Duodenal mucosa (tissue), 2 donors: ENCODE data around the gene CTNNA2.

Experiments used
- H3K27ac ChIP-seq: one replicate; pipeline ENCODE4 v1.7.0; 2013; ENCODE audit warnings: low read depth, low read length
- H3K27me3 ChIP-seq, 2 donors: one replicate each; pipeline ENCODE4 v1.7.0; 2013; ENCODE audit warnings: low read length in 2 of 2, control low read depth in 1 of 2; ENCODE audit not compliant: insufficient read depth in 2 of 2, control insufficient read depth in 1 of 2
- H3K36me3 ChIP-seq, 2 donors: one replicate each; pipeline ENCODE4 v1.7.0; 2013; ENCODE audit warnings: low read length in 2 of 2, control low read depth in 1 of 2; ENCODE audit not compliant: insufficient read depth in 2 of 2, control insufficient read depth in 1 of 2
- H3K4me1 ChIP-seq, 2 donors: one replicate each; pipeline ENCODE4 v1.7.0; 2013; ENCODE audit warnings: low read length in 2 of 2, control low read depth in 1 of 2; ENCODE audit not compliant: insufficient read depth in 2 of 2, control insufficient read depth in 1 of 2
- H3K4me3 ChIP-seq, 2 donors: one replicate each; pipeline ENCODE4 v1.7.0; 2013; ENCODE audit warnings: low read length in 2 of 2, low read depth in 1 of 2
- H3K9ac ChIP-seq, 2 donors: one replicate each; pipeline ENCODE4 v1.7.0; 2013; ENCODE audit warnings: low read length in 2 of 2, low read depth in 1 of 2
- H3K9me3 ChIP-seq, 2 donors: one replicate each; pipeline ENCODE4 v1.7.0; 2013; ENCODE audit warnings: low read length in 2 of 2, control low read depth in 1 of 2; ENCODE audit not compliant: control insufficient read depth in 1 of 2

The CTNNA2 gene

GRCh38 chr2:79611448-79612016 is 98.7 kb downstream of the CTNNA2 start:
- H3K4me1 ChIP-seq: no peaks in the 10 kb centered on the region
- H3K4me3 ChIP-seq: no peak overlapping the region
- H3K9ac ChIP-seq: no peak overlapping the region
- H3K36me3 ChIP-seq: no peaks in the 10 kb centered on the region
- H3K27me3 ChIP-seq: no peaks in the 10 kb centered on the region
- H3K27ac ChIP-seq: no peak overlapping the region
- no peaks in the 10 kb centered on the region for H3K9me3 ChIP-seq

GRCh38 chr2:79612999-79613398 is 100.1 kb downstream of the CTNNA2 start:
- Histone ChIP-seq H3K4me1 (no peaks in the 10 kb centered on the region), H3K4me3 (no peak overlapping the region), H3K9me3 (no peaks in the 10 kb centered on the region), H3K36me3 (no peaks in the 10 kb centered on the region), H3K27ac (no peak overlapping the region), H3K9ac (no peak overlapping the region), H3K27me3 (no peaks in the 10 kb centered on the region)

GRCh38 chr2:79619442-79619841 is 106.6 kb downstream of the CTNNA2 start:
- H3K36me3 ChIP-seq: no peaks in the 10 kb centered on the region
- H3K4me1 ChIP-seq: no peaks in the 10 kb centered on the region
- no peaks in the 10 kb centered on the region for H3K27me3 ChIP-seq
- H3K9me3 ChIP-seq: no peaks in the 10 kb centered on the region
- H3K4me3 ChIP-seq: no peak overlapping the region
- H3K27ac ChIP-seq: no peak overlapping the region
- no peak overlapping the region for H3K9ac ChIP-seq

GRCh38 chr2:79619976-79620375 is 107.1 kb downstream of the CTNNA2 start:
- Histone ChIP-seq H3K9ac (no peak overlapping the region), H3K4me3 (no peak overlapping the region)

GRCh38 chr2:79620679-79621078 is 107.8 kb downstream of the CTNNA2 start:
- H3K36me3 ChIP-seq: no peaks in the 10 kb centered on the region
- no peaks in the 10 kb centered on the region for H3K9me3 ChIP-seq
- H3K27me3 ChIP-seq: no peaks in the 10 kb centered on the region
- H3K4me1 ChIP-seq: no peaks in the 10 kb centered on the region
- no peak overlapping the region for H3K27ac ChIP-seq
- H3K9ac ChIP-seq: no peak overlapping the region
- no peak overlapping the region for H3K4me3 ChIP-seq

More at GRCh38 chr2:79619976-79620375, 107.1 kb downstream of the CTNNA2 start:
- Histone ChIP-seq H3K27me3 (no peaks in the 10 kb centered on the region), H3K27ac (no peak overlapping the region), H3K36me3 (no peaks in the 10 kb centered on the region), H3K4me1 (no peaks in the 10 kb centered on the region), H3K9me3 (no peaks in the 10 kb centered on the region)

- Histone ChIP-seq H3K27me3 (no peaks in the 10 kb centered on the region), H3K9me3 (no peaks in the 10 kb centered on the region), H3K4me3 (no peak overlapping the region), H3K4me1 (no peaks in the 10 kb centered on the region), H3K27ac (no peak overlapping the region), H3K9ac (no peak overlapping the region), H3K36me3 (no peaks in the 10 kb centered on the region)
These were observed 108.4 kb downstream of the CTNNA2 start for GRCh38 chr2:79621252-79621651.

- Histone ChIP-seq H3K9me3 (no peaks in the 10 kb centered on the region), H3K4me1 (no peaks in the 10 kb centered on the region), H3K27ac (no peak overlapping the region), H3K27me3 (no peaks in the 10 kb centered on the region), H3K9ac (no peak overlapping the region), H3K36me3 (no peaks in the 10 kb centered on the region), H3K4me3 (no peak overlapping the region)
These were observed 108.9 kb downstream of the CTNNA2 start for GRCh38 chr2:79621755-79622154.

GRCh38 chr2:79622508-79622907 is 109.7 kb downstream of the CTNNA2 start:
- H3K4me1 ChIP-seq: no peaks in the 10 kb centered on the region
- no peaks in the 10 kb centered on the region for H3K27me3 ChIP-seq
- no peak overlapping the region for H3K4me3 ChIP-seq
- H3K36me3 ChIP-seq: no peaks in the 10 kb centered on the region
- H3K27ac ChIP-seq: no peak overlapping the region
- no peaks in the 10 kb centered on the region for H3K9me3 ChIP-seq
- H3K9ac ChIP-seq: no peak overlapping the region

GRCh38 chr2:79627237-79627636 is 114.4 kb downstream of the CTNNA2 start:
- H3K9ac ChIP-seq: no peak overlapping the region
- no peaks in the 10 kb centered on the region for H3K36me3 ChIP-seq
- H3K27ac ChIP-seq: no peak overlapping the region
- no peak overlapping the region for H3K4me3 ChIP-seq
- H3K9me3 ChIP-seq: no peaks in the 10 kb centered on the region
- no peaks in the 10 kb centered on the region for H3K4me1 ChIP-seq
- H3K27me3 ChIP-seq: no peaks in the 10 kb centered on the region

- Histone ChIP-seq H3K9ac (no peak overlapping the region), H3K27me3 (no peaks in the 10 kb centered on the region), H3K4me3 (no peak overlapping the region), H3K36me3 (no peaks in the 10 kb centered on the region), H3K4me1 (no peaks in the 10 kb centered on the region), H3K27ac (no peak overlapping the region), H3K9me3 (no peaks in the 10 kb centered on the region)
These were observed 117.2 kb downstream of the CTNNA2 start for GRCh38 chr2:79630060-79630459.
